HCT116 (cell line): ENCODE data around the gene KRTAP1-4. TPM values are rescaled to one million over a fixed set of nuclear protein-coding genes. Genes with fewer than 3 reads are reported as not detected.

ENCODE experiments used
- ATAC-seq: fragments of 200-7000 bp; cut with Tn5 transposase; 2 replicates; pipeline ENCODE4 v1.9.1; 2020; ENCODE audit warnings: mild to moderate bottlenecking, moderate library complexity
- BruUV-seq: library from RNA; stranded (reverse); fragments of 400-500 nt; replicated peaks from 2 replicates; lab custom pipeline; 2021; lab: Mats Ljungman, UMichigan
- CTCF ChIA-PET: fragments of 300-600 bp; sonication (Branson Sonifier 250); formaldehyde crosslinking; loops from one replicate; lab custom pipeline; 2021; ENCODE audit warnings: antibody characterized with exemption; lab: Charles Lee
- POLR2A ChIA-PET: fragments of 300-600, 350-600 bp; sonication (Branson Sonifier 250); formaldehyde crosslinking; loops from one replicate; lab custom pipeline; 2021; ENCODE audit warnings: antibody characterized with exemption; lab: Charles Lee
- RAD21 ChIA-PET, 2 experiments: fragments of 300-600 bp; sonication (Branson Sonifier 250); formaldehyde crosslinking; loops; one replicate each; lab custom pipeline; 2023; ENCODE audit warnings: low total read pairs in 2 of 2; ENCODE audit not compliant: uncharacterized antibody in 2 of 2, unreplicated experiment in 2 of 2, low non-redundant PET in 1 of 2; lab: Charles Lee
- DNase-seq: peaks from one replicate; pipeline ENCODE4 v3.0.0-alpha.2; 2010; ENCODE audit warnings: low read depth, low spot score
- H2AFZ ChIP-seq: fragments of 200-600 bp; shearing (Covaris generic), sonication (generic); 2 replicates; pipeline ENCODE4 v1.6.1; 2017; ENCODE audit warnings: low read depth, mixed run types, mixed read lengths, antibody characterized with exemption, low read length; ENCODE audit not compliant: poor library complexity, severe bottlenecking
- H3K27ac ChIP-seq: 2 replicates; pipeline ENCODE4 v1.5.1; 2012; ENCODE audit warnings: low read depth, low read length
- H3K27me3 ChIP-seq: fragments of 200-600 bp; sonication (generic); 2 replicates; pipeline ENCODE4 v1.6.1; 2016; ENCODE audit warnings: mixed run types, low read length, mixed read lengths; ENCODE audit not compliant: insufficient read depth
- H3K36me3 ChIP-seq, 2 experiments: fragments of 200-500 bp in 1 of 2; fragments of 200-600 bp in 1 of 2; sonication (Bioruptor generic) in 1 of 2; sonication (generic) in 1 of 2; 2 replicates each; pipeline versions ENCODE4 v1.5.1 to v1.6.1; 2014 to 2016; ENCODE audit warnings: low read length in 2 of 2, inconsistent platforms in 1 of 2, mixed read lengths in 1 of 2, mixed run types in 1 of 2; ENCODE audit not compliant: insufficient read depth in 2 of 2, control insufficient read depth in 1 of 2
- H3K4me1 ChIP-seq, 2 experiments: fragments of 200-600 bp in 1 of 2; sonication (generic) in 1 of 2; 2 replicates each; pipeline versions ENCODE4 v1.5.1 to v1.6.1; 2012 to 2017; ENCODE audit warnings: low read length in 2 of 2, inconsistent platforms in 1 of 2, mild to moderate bottlenecking in 1 of 2, mixed read lengths in 1 of 2, mixed run types in 1 of 2, moderate library complexity in 1 of 2; ENCODE audit not compliant: insufficient read depth in 2 of 2, control insufficient read depth in 1 of 2
- H3K4me2 ChIP-seq: fragments of 200-600 bp; sonication (generic); 2 replicates; pipeline ENCODE4 v1.6.1; 2017; ENCODE audit warnings: mixed run types, low read length, mixed read lengths
- H3K4me3 ChIP-seq, 2 experiments: fragments of 200-600 bp in 1 of 2; sonication (generic) in 1 of 2; replicated peaks in 1 of 2; 2 replicates each; pipeline ENCODE4 v1.5.1; 2011 to 2016; ENCODE audit warnings: low read length in 2 of 2, control low read depth in 1 of 2, low read depth in 1 of 2, mild to moderate bottlenecking in 1 of 2, mixed read lengths in 1 of 2, mixed run types in 1 of 2
- H3K79me2 ChIP-seq: fragments of 200-600 bp; sonication (generic); 2 replicates; pipeline ENCODE4 v1.6.1; 2017; ENCODE audit warnings: mild to moderate bottlenecking, mixed run types, low read length, moderate library complexity, mixed read lengths; ENCODE audit not compliant: insufficient read depth
- H3K9ac ChIP-seq: fragments of 200-600 bp; sonication (generic); 2 replicates; pipeline ENCODE4 v1.6.1; 2016; ENCODE audit warnings: low read length, mixed read lengths
- H3K9me2 ChIP-seq: fragments of 200-600 bp; sonication (generic), shearing (Covaris generic); 2 replicates; pipeline ENCODE4 v1.6.1; 2017; ENCODE audit warnings: mixed run types, mild to moderate bottlenecking, moderate library complexity; ENCODE audit not compliant: insufficient read depth
- H3K9me3 ChIP-seq, 2 experiments: fragments of 200-500 bp in 1 of 2; fragments of 200-600 bp in 1 of 2; sonication (Bioruptor generic) in 1 of 2; sonication (generic) in 1 of 2; 2 replicates each; pipeline ENCODE4 v1.6.1; 2014 to 2017; ENCODE audit warnings: low read length in 2 of 2, mixed read lengths in 2 of 2, inconsistent platforms in 1 of 2, low read depth in 1 of 2, mild to moderate bottlenecking in 1 of 2, mixed run types in 1 of 2, moderate library complexity in 1 of 2; ENCODE audit not compliant: control insufficient read depth in 1 of 2, insufficient read depth in 1 of 2
- H4K20me1 ChIP-seq: fragments of 200-600 bp; sonication (generic), shearing (Covaris generic); 2 replicates; pipeline ENCODE4 v1.6.1; 2017; ENCODE audit warnings: mixed run types, mild to moderate bottlenecking, moderate library complexity; ENCODE audit not compliant: insufficient read depth
- ATF3 ChIP-seq: IDR thresholded peaks from 2 replicates; pipeline ENCODE4 v1.6.1; 2012
- EZH2phosphoT487 ChIP-seq: fragments of 200-600 bp; IDR thresholded peaks from 2 replicates; pipeline ENCODE4 v1.6.1; 2018; ENCODE audit warnings: antibody characterized with exemption, borderline replicate concordance
- POLR2AphosphoS5 ChIP-seq: IDR thresholded peaks from 2 replicates; pipeline ENCODE4 v1.6.1; 2011; ENCODE audit warnings: mild to moderate bottlenecking, low read depth, low read length, moderate library complexity
- SIN3A ChIP-seq: IDR thresholded peaks from 2 replicates; pipeline ENCODE4 v1.6.1; 2012; ENCODE audit warnings: low read depth
- TCF7L2 ChIP-seq: IDR thresholded peaks from 2 replicates; pipeline ENCODE4 v1.7.0; 2011; ENCODE audit warnings: borderline replicate concordance, inconsistent platforms; ENCODE audit not compliant: insufficient read depth, insufficient read length; ENCODE audit errors: extremely low read depth
- ZFX ChIP-seq: fragments of 450-650 bp; IDR thresholded peaks from 2 replicates; pipeline ENCODE4 v1.6.1; 2017
- intact Hi-C: fragments of 100-400 bp; cut with micrococcal nuclease; formaldehyde crosslinking; loops from 2 replicates; pipeline ENCODE4 v1.10.0; 2022
- total RNA-seq: library from RNA; stranded (reverse); gene quantifications from one replicate; pipeline ENCODE4 v1.2.1, GENCODE V29; 2021; ENCODE audit not compliant: unreplicated experiment
- TF ChIP-seq, protein P1 (sequence below): IDR thresholded peaks from 2 replicates; pipeline ENCODE4 v1.6.1; 2012; ENCODE audit warnings: low read depth

The KRTAP1-4 gene
- total RNA-seq, 1 experiment from 2014 or later: not detected

GRCh38 chr17:41016578-41017215, 13.3 kb downstream of the KRTAP1-4 start:
- no peaks in the 10 kb centered on the region for H3K9me2 ChIP-seq
- no peaks in the 10 kb centered on the region for H3K36me3 ChIP-seq
- RAD21 ChIA-PET: no interaction called here
- DNase-seq (no peak), ATAC-seq (no peak)
- BruUV-seq: no TSS peak
- POLR2A ChIA-PET: no interaction called here
- H3K9ac ChIP-seq: no peak overlapping the region
- H4K20me1 ChIP-seq: no peaks in the 10 kb centered on the region
- H3K4me2 ChIP-seq: no peak overlapping the region
- H3K9me3 ChIP-seq: no peaks in the 10 kb centered on the region
- CTCF ChIA-PET: no interaction called here
- peak overlapping the region; percentile 31 for H2AFZ ChIP-seq
- TF ChIP-seq EZH2phosphoT487 (no peak), TCF7L2 (no peak), SIN3A (no peak), ZFX (no peak), POLR2AphosphoS5 (no peak)
- TF ChIP-seq, protein P1, sequence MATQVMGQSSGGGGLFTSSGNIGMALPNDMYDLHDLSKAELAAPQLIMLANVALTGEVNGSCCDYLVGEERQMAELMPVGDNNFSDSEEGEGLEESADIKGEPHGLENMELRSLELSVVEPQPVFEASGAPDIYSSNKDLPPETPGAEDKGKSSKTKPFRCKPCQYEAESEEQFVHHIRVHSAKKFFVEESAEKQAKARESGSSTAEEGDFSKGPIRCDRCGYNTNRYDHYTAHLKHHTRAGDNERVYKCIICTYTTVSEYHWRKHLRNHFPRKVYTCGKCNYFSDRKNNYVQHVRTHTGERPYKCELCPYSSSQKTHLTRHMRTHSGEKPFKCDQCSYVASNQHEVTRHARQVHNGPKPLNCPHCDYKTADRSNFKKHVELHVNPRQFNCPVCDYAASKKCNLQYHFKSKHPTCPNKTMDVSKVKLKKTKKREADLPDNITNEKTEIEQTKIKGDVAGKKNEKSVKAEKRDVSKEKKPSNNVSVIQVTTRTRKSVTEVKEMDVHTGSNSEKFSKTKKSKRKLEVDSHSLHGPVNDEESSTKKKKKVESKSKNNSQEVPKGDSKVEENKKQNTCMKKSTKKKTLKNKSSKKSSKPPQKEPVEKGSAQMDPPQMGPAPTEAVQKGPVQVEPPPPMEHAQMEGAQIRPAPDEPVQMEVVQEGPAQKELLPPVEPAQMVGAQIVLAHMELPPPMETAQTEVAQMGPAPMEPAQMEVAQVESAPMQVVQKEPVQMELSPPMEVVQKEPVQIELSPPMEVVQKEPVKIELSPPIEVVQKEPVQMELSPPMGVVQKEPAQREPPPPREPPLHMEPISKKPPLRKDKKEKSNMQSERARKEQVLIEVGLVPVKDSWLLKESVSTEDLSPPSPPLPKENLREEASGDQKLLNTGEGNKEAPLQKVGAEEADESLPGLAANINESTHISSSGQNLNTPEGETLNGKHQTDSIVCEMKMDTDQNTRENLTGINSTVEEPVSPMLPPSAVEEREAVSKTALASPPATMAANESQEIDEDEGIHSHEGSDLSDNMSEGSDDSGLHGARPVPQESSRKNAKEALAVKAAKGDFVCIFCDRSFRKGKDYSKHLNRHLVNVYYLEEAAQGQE: no peak
- H3K27ac ChIP-seq: no peak overlapping the region
- no peaks in the 10 kb centered on the region for H3K27me3 ChIP-seq
- H3K79me2 ChIP-seq: no peaks in the 10 kb centered on the region
- no peaks in the 10 kb centered on the region for H3K4me1 ChIP-seq
- intact Hi-C loops: no loop called here
- H3K4me3 ChIP-seq: no peak overlapping the region

- H2AFZ ChIP-seq: no peak overlapping the region
- no peak overlapping the region for H3K9ac ChIP-seq
- BruUV-seq: no TSS peak
- no peak for TF ChIP-seq ATF3
- no peaks in the 10 kb centered on the region for H3K9me3 ChIP-seq
- no peaks in the 10 kb centered on the region for H4K20me1 ChIP-seq
- no peaks in the 10 kb centered on the region for H3K9me2 ChIP-seq
- H3K4me3 ChIP-seq: no peak overlapping the region
- intact Hi-C loops: no loop called here
- ChIA-PET CTCF (no interaction called here), RAD21 (no interaction called here), POLR2A (no interaction called here)
- no peaks in the 10 kb centered on the region for H3K4me1 ChIP-seq
- H3K4me2 ChIP-seq: no peak overlapping the region
- ATAC-seq (no peak), DNase-seq (no peak)
- no peaks in the 10 kb centered on the region for H3K27me3 ChIP-seq
- H3K27ac ChIP-seq: no peak overlapping the region
- H3K36me3 ChIP-seq: no peaks in the 10 kb centered on the region
- H3K79me2 ChIP-seq: no peaks in the 10 kb centered on the region
Measured at GRCh38 chr17:41015454-41015853, 14.5 kb downstream of the KRTAP1-4 start.
